ENCODE data around the gene BICRAL. TPM values are rescaled to one million over a fixed set of nuclear protein-coding genes. Genes with fewer than 3 reads are reported as not detected.

BICRAL gene
- total RNA-seq, 3 donors from 2014 or later (not counting 1 experiment from before 2014, with no cell fraction given) = 31.1 to 43.4 (median 37.1) TPM

DNA sequence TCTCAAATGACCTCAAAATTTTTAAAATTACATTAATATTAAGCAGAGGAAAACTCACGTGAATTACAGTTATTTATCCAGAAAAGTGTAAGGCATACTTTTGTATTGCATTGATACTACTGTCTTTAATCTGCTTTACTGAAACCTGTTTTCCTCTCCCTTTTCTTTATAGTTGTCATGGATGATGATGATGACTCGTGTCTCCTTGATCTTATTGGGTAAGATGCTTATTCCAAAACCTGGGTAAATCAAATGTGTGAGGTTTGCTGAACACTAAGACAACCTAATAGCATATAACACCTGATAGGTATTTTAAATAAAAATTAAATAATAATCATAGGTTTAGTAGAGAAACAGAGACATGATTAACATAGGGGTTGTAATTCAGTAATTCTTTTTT lies 40.0 kb downstream of the BICRAL start:
- Mint-ChIP-seq H3K36me3 (no peaks in the 10 kb centered on the region), H3K27ac (peak overlapping the region; percentile 57 to 83), H3K4me1 (peaks cover 19 to 20% of the 10 kb centered on the region in 2 donors), H3K27me3 (ENCODE audit: low read depth in 2 of 2) (no peaks in the 10 kb centered on the region), H3K4me3 (no peak overlapping the region), H3K9me3 (no peaks in the 10 kb centered on the region)
- H3K27ac ChIP-seq (ENCODE audit: low read length) = no peak overlapping the region
- H3K4me3 ChIP-seq (ENCODE audit: low read length) = no peak overlapping the region
- H3K4me1 ChIP-seq (ENCODE audit: control insufficient read depth, insufficient read depth, low read length) = peaks cover 8% of the 10 kb centered on the region
- peaks cover 30% of the 10 kb centered on the region for H3K36me3 ChIP-seq (ENCODE audit: control insufficient read depth, insufficient read depth, low read length)
- no peak for ATAC-seq
- no peak for DNase-seq
- H3K27me3 ChIP-seq (ENCODE audit: control insufficient read depth, insufficient read depth, low read length) = no peaks in the 10 kb centered on the region
- no peaks in the 10 kb centered on the region for H3K9me3 ChIP-seq (ENCODE audit: control insufficient read depth, insufficient read depth, low read length)
- WGBS (ENCODE audit: insufficient coverage) = no CpG with 5 or more reads among the region's 2 CpGs
- intact Hi-C loops (cut with micrococcal nuclease) = loop anchor here (5.0 kb wide), 1 partner anchor 50 kb away; no protein-coding TSS in a partner anchor
- TF ChIP-seq, protein P1, sequence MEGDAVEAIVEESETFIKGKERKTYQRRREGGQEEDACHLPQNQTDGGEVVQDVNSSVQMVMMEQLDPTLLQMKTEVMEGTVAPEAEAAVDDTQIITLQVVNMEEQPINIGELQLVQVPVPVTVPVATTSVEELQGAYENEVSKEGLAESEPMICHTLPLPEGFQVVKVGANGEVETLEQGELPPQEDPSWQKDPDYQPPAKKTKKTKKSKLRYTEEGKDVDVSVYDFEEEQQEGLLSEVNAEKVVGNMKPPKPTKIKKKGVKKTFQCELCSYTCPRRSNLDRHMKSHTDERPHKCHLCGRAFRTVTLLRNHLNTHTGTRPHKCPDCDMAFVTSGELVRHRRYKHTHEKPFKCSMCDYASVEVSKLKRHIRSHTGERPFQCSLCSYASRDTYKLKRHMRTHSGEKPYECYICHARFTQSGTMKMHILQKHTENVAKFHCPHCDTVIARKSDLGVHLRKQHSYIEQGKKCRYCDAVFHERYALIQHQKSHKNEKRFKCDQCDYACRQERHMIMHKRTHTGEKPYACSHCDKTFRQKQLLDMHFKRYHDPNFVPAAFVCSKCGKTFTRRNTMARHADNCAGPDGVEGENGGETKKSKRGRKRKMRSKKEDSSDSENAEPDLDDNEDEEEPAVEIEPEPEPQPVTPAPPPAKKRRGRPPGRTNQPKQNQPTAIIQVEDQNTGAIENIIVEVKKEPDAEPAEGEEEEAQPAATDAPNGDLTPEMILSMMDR (IDR thresholded peaks at IDR 0.05) = no peak

DNA sequence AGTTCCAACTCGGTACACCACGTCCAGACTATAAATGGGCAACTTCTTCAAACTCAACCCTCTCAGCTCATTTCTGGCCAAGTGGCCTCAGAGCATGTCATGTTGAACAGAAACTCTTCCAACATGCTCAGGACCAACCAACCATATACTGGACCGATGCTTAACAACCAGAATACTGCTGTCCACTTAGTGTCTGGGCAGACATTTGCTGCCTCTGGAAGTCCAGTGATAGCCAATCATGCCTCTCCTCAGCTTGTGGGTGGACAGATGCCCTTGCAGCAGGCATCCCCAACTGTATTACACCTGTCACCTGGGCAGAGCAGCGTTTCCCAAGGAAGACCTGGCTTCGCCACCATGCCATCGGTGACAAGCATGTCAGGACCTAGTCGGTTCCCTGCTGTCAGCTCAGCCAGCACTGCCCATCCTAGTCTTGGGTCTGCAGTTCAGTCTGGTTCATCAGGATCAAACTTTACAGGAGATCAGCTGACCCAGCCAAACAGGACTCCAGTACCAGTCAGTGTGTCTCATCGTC lies 47.8 kb downstream of the BICRAL start:
- H3K27ac ChIP-seq (ENCODE audit: low read length) = no peak overlapping the region
- TF ChIP-seq, protein P1 (IDR thresholded peaks at IDR 0.05) = no peak
- H3K27me3 Mint-ChIP-seq (ENCODE audit: low read depth in 2 of 2) = no peaks in the 10 kb centered on the region
- H3K4me1 Mint-ChIP-seq = peaks cover 7 to 9% of the 10 kb centered on the region in 2 donors
- no peak overlapping the region for H3K27ac Mint-ChIP-seq
- H3K36me3 ChIP-seq (ENCODE audit: control insufficient read depth, insufficient read depth, low read length) = peaks cover 53% of the 10 kb centered on the region
- no peaks in the 10 kb centered on the region for H3K9me3 ChIP-seq (ENCODE audit: control insufficient read depth, insufficient read depth, low read length)
- no peaks in the 10 kb centered on the region for H3K27me3 ChIP-seq (ENCODE audit: control insufficient read depth, insufficient read depth, low read length)
- no peak for DNase-seq
- WGBS (ENCODE audit: insufficient coverage) = 97% methylated on average over 8 of the region's 8 CpGs
- intact Hi-C loops (cut with micrococcal nuclease) = no loop called here
- no peaks in the 10 kb centered on the region for H3K4me1 ChIP-seq (ENCODE audit: control insufficient read depth, insufficient read depth, low read length)
- no peak overlapping the region for H3K4me3 ChIP-seq (ENCODE audit: low read length)
- no peak for ATAC-seq
- H3K36me3 Mint-ChIP-seq = peaks cover 16% of the 10 kb centered on the region
- H3K9me3 Mint-ChIP-seq = no peaks in the 10 kb centered on the region
- H3K4me3 Mint-ChIP-seq = no peak overlapping the region

DNA sequence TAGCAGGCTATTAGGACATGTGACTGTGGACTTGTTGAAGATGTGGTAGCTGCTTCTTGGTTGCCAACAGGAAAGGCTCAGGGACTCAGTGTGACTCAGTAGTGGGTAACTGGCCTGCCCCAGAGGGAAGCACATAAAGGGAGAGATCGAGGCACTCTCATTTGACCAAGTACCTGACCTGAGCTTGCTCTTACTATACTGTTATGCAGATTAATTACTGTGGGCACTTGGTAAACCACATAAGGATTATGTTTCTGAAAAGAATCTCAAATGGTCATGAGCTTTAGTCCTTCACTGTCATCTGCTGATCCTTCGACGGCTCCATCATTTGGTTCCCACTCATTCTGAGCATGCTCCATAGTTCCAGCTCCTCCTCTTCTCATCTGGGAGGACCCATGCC lies 49.4 kb downstream of the BICRAL start:
- H3K27ac Mint-ChIP-seq = peak overlapping the region; percentile 25 to 60
- DNase-seq (no peak), ATAC-seq (no peak)
- no peaks in the 10 kb centered on the region for H3K9me3 Mint-ChIP-seq
- peaks cover 16% of the 10 kb centered on the region for H3K36me3 Mint-ChIP-seq
- TF ChIP-seq, protein P1 (IDR thresholded peaks at IDR 0.05) = no peak
- intact Hi-C loops (cut with micrococcal nuclease) = no loop called here
- H3K4me1 Mint-ChIP-seq = peaks cover 7 to 9% of the 10 kb centered on the region in 2 donors
- WGBS (ENCODE audit: insufficient coverage) = 100% methylated on average over 3 of the region's 3 CpGs
- Histone ChIP-seq H3K27me3 (ENCODE audit: control insufficient read depth, insufficient read depth, low read length) (no peaks in the 10 kb centered on the region), H3K36me3 (ENCODE audit: control insufficient read depth, insufficient read depth, low read length) (peaks cover 48% of the 10 kb centered on the region), H3K9me3 (ENCODE audit: control insufficient read depth, insufficient read depth, low read length) (no peaks in the 10 kb centered on the region), H3K27ac (ENCODE audit: low read length) (no peak overlapping the region), H3K4me1 (ENCODE audit: control insufficient read depth, insufficient read depth, low read length) (no peaks in the 10 kb centered on the region), H3K4me3 (ENCODE audit: low read length) (no peak overlapping the region)
- H3K27me3 Mint-ChIP-seq (ENCODE audit: low read depth in 2 of 2) = no peaks in the 10 kb centered on the region
- no peak overlapping the region for H3K4me3 Mint-ChIP-seq

DNA sequence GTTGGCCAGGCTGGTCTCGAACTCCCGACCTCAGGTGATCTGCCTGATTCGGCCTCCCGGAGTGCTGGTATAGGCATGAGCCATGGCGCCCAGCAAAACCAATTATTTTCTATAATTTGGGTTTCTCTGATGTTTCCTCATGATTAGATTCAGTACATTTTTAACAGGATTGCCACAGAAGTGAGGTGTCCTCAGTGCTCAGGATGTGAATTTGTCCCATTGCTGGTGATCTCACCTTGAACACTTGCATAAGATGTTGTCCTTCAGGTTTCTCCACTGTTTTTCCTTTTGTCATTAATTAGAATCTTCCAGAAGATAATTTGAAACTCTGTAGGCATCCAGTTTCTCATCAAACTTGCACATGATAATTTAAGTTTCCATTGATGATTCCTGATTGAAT lies 52.2 kb downstream of the BICRAL start:
- peaks cover 34% of the 10 kb centered on the region for H3K36me3 ChIP-seq (ENCODE audit: control insufficient read depth, insufficient read depth, low read length)
- no peaks in the 10 kb centered on the region for H3K27me3 ChIP-seq (ENCODE audit: control insufficient read depth, insufficient read depth, low read length)
- peaks cover 8% of the 10 kb centered on the region for H3K36me3 Mint-ChIP-seq
- TF ChIP-seq, protein P1 (IDR thresholded peaks at IDR 0.05) = no peak
- H3K27ac Mint-ChIP-seq = peak overlapping the region in 1 of 2 donors; percentile 4
- no peak overlapping the region for H3K4me3 Mint-ChIP-seq
- ATAC-seq (no peak), DNase-seq (no peak)
- H3K9me3 Mint-ChIP-seq = no peaks in the 10 kb centered on the region
- H3K27me3 Mint-ChIP-seq (ENCODE audit: low read depth in 2 of 2) = no peaks in the 10 kb centered on the region
- H3K4me1 ChIP-seq (ENCODE audit: control insufficient read depth, insufficient read depth, low read length) = no peaks in the 10 kb centered on the region
- H3K4me1 Mint-ChIP-seq = peaks cover 7 to 9% of the 10 kb centered on the region in 2 donors
- H3K27ac ChIP-seq (ENCODE audit: low read length) = no peak overlapping the region
- no peaks in the 10 kb centered on the region for H3K9me3 ChIP-seq (ENCODE audit: control insufficient read depth, insufficient read depth, low read length)
- H3K4me3 ChIP-seq (ENCODE audit: low read length) = no peak overlapping the region
- 97% methylated on average over 5 of the region's 5 CpGs for WGBS (ENCODE audit: insufficient coverage)
- intact Hi-C loops (cut with micrococcal nuclease) = no loop called here

Data from natural killer cell (primary cell).